HCT116 (cell line): ENCODE results near the gene CORO7.

Experiments used
- CBX3 ChIP-seq: IDR thresholded peaks from 2 replicates; pipeline ENCODE4 v1.6.1; 2012; ENCODE audit warnings: low read depth
- CEBPB ChIP-seq: IDR thresholded peaks from 2 replicates; pipeline ENCODE4 v1.6.1; 2012; ENCODE audit warnings: low read depth
- CTCF ChIP-seq, 3 experiments: fragments of 200-600 bp in 1 of 3; sonication (generic) in 1 of 3; IDR thresholded peaks in 2 of 3; conservative IDR thresholded peaks in 1 of 3; 2 replicates each; pipeline ENCODE4 v1.5.1; 2012 to 2017; ENCODE audit warnings: low read depth in 2 of 3, low read length in 2 of 3, antibody characterized with exemption in 1 of 3, borderline replicate concordance in 1 of 3, control low read depth in 1 of 3, mild to moderate bottlenecking in 1 of 3, mixed read lengths in 1 of 3, mixed run types in 1 of 3, moderate library complexity in 1 of 3; ENCODE audit not compliant: insufficient read depth in 1 of 3
- EGR1 ChIP-seq: IDR thresholded peaks from 2 replicates; pipeline ENCODE4 v1.6.1; 2012; ENCODE audit warnings: low read depth
- EZH2 ChIP-seq: fragments of 200-600 bp; sonication (generic); IDR thresholded peaks from 2 replicates; pipeline ENCODE4 v1.6.1; 2017; ENCODE audit warnings: antibody characterized with exemption, mixed run types
- POLR2A ChIP-seq: IDR thresholded peaks from 2 replicates; pipeline ENCODE4 v1.7.0; 2011; ENCODE audit warnings: borderline replicate concordance; ENCODE audit not compliant: insufficient read depth, insufficient read length; ENCODE audit errors: extremely low read depth
- POLR2AphosphoS5 ChIP-seq: IDR thresholded peaks from 2 replicates; pipeline ENCODE4 v1.6.1; 2011; ENCODE audit warnings: mild to moderate bottlenecking, low read depth, low read length, moderate library complexity
- YY1 ChIP-seq: IDR thresholded peaks from 2 replicates; pipeline ENCODE4 v1.6.1; 2011; ENCODE audit warnings: low read length, low read depth, moderate library complexity, mild to moderate bottlenecking; ENCODE audit not compliant: insufficient replicate concordance; ENCODE audit errors: extremely low read depth
- ZNF274 ChIP-seq: fragments of 200-500 bp; sonication (Bioruptor generic); IDR thresholded peaks from 2 replicates; pipeline ENCODE4 v1.6.1; 2014; ENCODE audit warnings: mild to moderate bottlenecking, low read depth, low read length, inconsistent platforms

- TF ChIP-seq YY1 (no peak), CBX3 (no peak), CEBPB (no peak), POLR2AphosphoS5 (no peak), CTCF (IDR thresholded peaks at IDR 0.05 in 2 of 3, conservative IDR thresholded peaks at IDR 0.05 in 1 of 3; ENCODE audit: borderline replicate concordance in 1 of 3, insufficient read depth in 1 of 3, low read depth in 2 of 3, low read length in 2 of 3) (no peak), EGR1 (no peak), ZNF274 (no peak), EZH2 (no peak), POLR2A (no peak)
Measured at GRCh38 chr16:4393240-4393600, 23.2 kb downstream of the CORO7 start.
